ENCODE results near the gene MYH8. TPM values are rescaled to one million over a fixed set of nuclear protein-coding genes. Genes with fewer than 3 reads are reported as not detected.

Gene MYH8
- total RNA-seq, 1 donor from 2014 or later, result not detected

GRCh38 chr17:10344816-10345215 lies 76.9 kb downstream of the MYH8 start:
- Mint-ChIP-seq H3K27ac (no peak overlapping the region), H3K9me3 (no peaks in the 10 kb centered on the region), H3K4me1 (no peaks in the 10 kb centered on the region), H3K4me3 (no peak overlapping the region), H3K36me3 (no peaks in the 10 kb centered on the region), H3K27me3 (ENCODE audit: low read depth) (peaks cover 7% of the 10 kb centered on the region)
- TF ChIP-seq CTCF (IDR thresholded peaks at IDR 0.05; ENCODE audit: unreplicated experiment), result no peak
- DNase-seq (ENCODE audit: low spot score in 2 of 2, unreplicated experiment in 2 of 2), result no peak

Other genes with a start within 250 kb of the MYH8 start
- 41.0 to 47.7 TPM (median 44.0 TPM) in 3 replicates for gene GAS7, start 223.3 kb downstream of the MYH8 start, total RNA-seq
- gene MYH13, start 48.9 kb downstream of the MYH8 start, total RNA-seq, result 0.04 TPM in 1 of 3 replicates, not detected in the others
- gene MYH4, start 47.6 kb upstream of the MYH8 start, total RNA-seq, result not detected in 3 replicates
- gene MYH1, start 96.6 kb upstream of the MYH8 start, total RNA-seq, result not detected in 3 replicates
- not detected in 3 replicates for gene MYH2, start 127.7 kb upstream of the MYH8 start, total RNA-seq
- gene MYH3, start 235.4 kb upstream of the MYH8 start, total RNA-seq, result 3.7 to 4.3 TPM (median 3.7 TPM) in 3 replicates